Measurements from ENCODE around the gene IL20.
"Not testable (repeated sequence)": the region's sequence is repeated elsewhere in the genome, so short reads cannot be mapped to it uniquely, and the experiment has no call there.

- TF ChIP-seq, protein P1, sequence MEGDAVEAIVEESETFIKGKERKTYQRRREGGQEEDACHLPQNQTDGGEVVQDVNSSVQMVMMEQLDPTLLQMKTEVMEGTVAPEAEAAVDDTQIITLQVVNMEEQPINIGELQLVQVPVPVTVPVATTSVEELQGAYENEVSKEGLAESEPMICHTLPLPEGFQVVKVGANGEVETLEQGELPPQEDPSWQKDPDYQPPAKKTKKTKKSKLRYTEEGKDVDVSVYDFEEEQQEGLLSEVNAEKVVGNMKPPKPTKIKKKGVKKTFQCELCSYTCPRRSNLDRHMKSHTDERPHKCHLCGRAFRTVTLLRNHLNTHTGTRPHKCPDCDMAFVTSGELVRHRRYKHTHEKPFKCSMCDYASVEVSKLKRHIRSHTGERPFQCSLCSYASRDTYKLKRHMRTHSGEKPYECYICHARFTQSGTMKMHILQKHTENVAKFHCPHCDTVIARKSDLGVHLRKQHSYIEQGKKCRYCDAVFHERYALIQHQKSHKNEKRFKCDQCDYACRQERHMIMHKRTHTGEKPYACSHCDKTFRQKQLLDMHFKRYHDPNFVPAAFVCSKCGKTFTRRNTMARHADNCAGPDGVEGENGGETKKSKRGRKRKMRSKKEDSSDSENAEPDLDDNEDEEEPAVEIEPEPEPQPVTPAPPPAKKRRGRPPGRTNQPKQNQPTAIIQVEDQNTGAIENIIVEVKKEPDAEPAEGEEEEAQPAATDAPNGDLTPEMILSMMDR (IDR thresholded peaks at IDR 0.05): not testable (repeated sequence)
- not testable (repeated sequence) for TF ChIP-seq POLR2A (IDR thresholded peaks at IDR 0.05)
These were observed 12.8 kb upstream of the IL20 start for GRCh38 chr1:206852662-206853061.

All from testis (tissue), 2 donors.